Measurements from ENCODE around the gene EAF1. TPM values are rescaled to one million over a fixed set of nuclear protein-coding genes. Genes with fewer than 3 reads are reported as not detected.

Gene EAF1
- total RNA-seq, 1 donor from 2014 or later: 17.8 TPM

- H3K27ac Mint-ChIP-seq (ENCODE audit: unreplicated experiment): no peak overlapping the region
- H3K9me3 Mint-ChIP-seq (ENCODE audit: unreplicated experiment): no peaks in the 10 kb centered on the region
- H3K36me3 Mint-ChIP-seq (ENCODE audit: unreplicated experiment): no peaks in the 10 kb centered on the region
- TF ChIP-seq CTCF (IDR thresholded peaks at IDR 0.05): no peak
- H3K27me3 Mint-ChIP-seq (ENCODE audit: unreplicated experiment): peaks cover 3% of the 10 kb centered on the region
- no peak for DNase-seq (ENCODE audit: extremely low spot score, unreplicated experiment)
- no peaks in the 10 kb centered on the region for H3K4me1 Mint-ChIP-seq (ENCODE audit: unreplicated experiment)
- no peak overlapping the region for H3K4me3 Mint-ChIP-seq (ENCODE audit: unreplicated experiment)
These were observed 47.8 kb downstream of the EAF1 start for GRCh38 chr3:15475161-15475560.

- Mint-ChIP-seq H3K4me3 (ENCODE audit: unreplicated experiment) (no peak overlapping the region), H3K27ac (ENCODE audit: unreplicated experiment) (no peak overlapping the region)
- DNase-seq (ENCODE audit: extremely low spot score, unreplicated experiment): no peak
These were observed 49.0 kb downstream of the EAF1 start for GRCh38 chr3:15476378-15476777.

GRCh38 chr3:15477951-15478639, 50.7 kb downstream of the EAF1 start:
- Mint-ChIP-seq H3K4me1 (ENCODE audit: unreplicated experiment) (no peaks in the 10 kb centered on the region), H3K4me3 (ENCODE audit: unreplicated experiment) (no peak overlapping the region), H3K9me3 (ENCODE audit: unreplicated experiment) (peaks cover 4% of the 10 kb centered on the region), H3K27ac (ENCODE audit: unreplicated experiment) (no peak overlapping the region), H3K27me3 (ENCODE audit: unreplicated experiment) (peaks cover 13% of the 10 kb centered on the region), H3K36me3 (ENCODE audit: unreplicated experiment) (no peaks in the 10 kb centered on the region)
- TF ChIP-seq CTCF (IDR thresholded peaks at IDR 0.05): no peak
- DNase-seq (ENCODE audit: extremely low spot score, unreplicated experiment): no peak

More at GRCh38 chr3:15476378-15476777, 49.0 kb downstream of the EAF1 start:
- Mint-ChIP-seq H3K4me1 (ENCODE audit: unreplicated experiment) (no peaks in the 10 kb centered on the region), H3K27me3 (ENCODE audit: unreplicated experiment) (peaks cover under 1% of the 10 kb centered on the region), H3K36me3 (ENCODE audit: unreplicated experiment) (no peaks in the 10 kb centered on the region), H3K9me3 (ENCODE audit: unreplicated experiment) (peaks cover 4% of the 10 kb centered on the region)
- TF ChIP-seq CTCF (IDR thresholded peaks at IDR 0.05): no peak

GRCh38 chr3:15478640-15478979, 51.2 kb downstream of the EAF1 start:
- H3K27me3 Mint-ChIP-seq (ENCODE audit: unreplicated experiment): peaks cover 18% of the 10 kb centered on the region
- DNase-seq (ENCODE audit: extremely low spot score, unreplicated experiment): no peak
- H3K4me1 Mint-ChIP-seq (ENCODE audit: unreplicated experiment): no peaks in the 10 kb centered on the region

More at GRCh38 chr3:15478640-15478979, 51.2 kb downstream of the EAF1 start:
- Mint-ChIP-seq H3K27ac (ENCODE audit: unreplicated experiment) (no peak overlapping the region), H3K9me3 (ENCODE audit: unreplicated experiment) (peaks cover 4% of the 10 kb centered on the region), H3K36me3 (ENCODE audit: unreplicated experiment) (no peaks in the 10 kb centered on the region), H3K4me3 (ENCODE audit: unreplicated experiment) (no peak overlapping the region)
- TF ChIP-seq CTCF (IDR thresholded peaks at IDR 0.05): no peak

Data from osteocyte (in vitro differentiated cells).